WTC11 (cell line): ENCODE results near the gene SNTB2. TPM values are rescaled to one million over a fixed set of nuclear protein-coding genes. Genes with fewer than 3 reads are reported as not detected.

ENCODE experiments used
- ATAC-seq: fragments of 200-7000 bp; cut with Tn5 transposase; 2 replicates; pipeline ENCODE4 v1.10.0; 2021; ENCODE audit warnings: mild to moderate bottlenecking, moderate library complexity
- CTCF ChIA-PET: fragments of 300-600 bp; sonication (Branson Sonifier 250); formaldehyde crosslinking; loops from one replicate; lab custom pipeline; 2021; ENCODE audit warnings: antibody characterized with exemption; lab: Charles Lee
- POLR2A ChIA-PET: fragments of 350-600 bp; sonication (Branson Sonifier 250); formaldehyde crosslinking; loops from one replicate; lab custom pipeline; 2021; ENCODE audit warnings: antibody characterized with exemption; lab: Charles Lee
- DNase-seq: peaks from one replicate; pipeline ENCODE4 v3.0.0; 2021; ENCODE audit warnings: low spot score
- H3K27ac Mint-ChIP-seq: 2 replicates; pipeline ENCODE4 v1.8.0; 2021; ENCODE audit warnings: mixed read lengths
- H3K27me3 Mint-ChIP-seq: 2 replicates; pipeline ENCODE4 v1.8.0; 2021; ENCODE audit warnings: low read depth, mild to moderate bottlenecking, moderate library complexity, mixed read lengths
- H3K36me3 Mint-ChIP-seq: 2 replicates; pipeline ENCODE4 v1.8.0; 2021; ENCODE audit warnings: mixed read lengths
- H3K4me1 Mint-ChIP-seq: 2 replicates; pipeline ENCODE4 v1.8.0; 2022; ENCODE audit warnings: mixed read lengths
- H3K4me3 Mint-ChIP-seq: 2 replicates; pipeline ENCODE4 v1.8.0; 2021; ENCODE audit warnings: mild to moderate bottlenecking, moderate library complexity, mixed read lengths
- H3K9me3 Mint-ChIP-seq: 2 replicates; pipeline ENCODE4 v1.8.0; 2021; ENCODE audit warnings: mixed read lengths
- FOXK1 ChIP-seq: sonication (generic); formaldehyde crosslinking; IDR thresholded peaks from 2 replicates; pipeline ENCODE4 v1.8.0; 2022; ENCODE audit warnings: mild to moderate bottlenecking, moderate library complexity, missing genetic modification reagents
- FOXP1 ChIP-seq: sonication (generic); formaldehyde crosslinking; IDR thresholded peaks from 2 replicates; pipeline ENCODE4 v1.8.0; 2022; ENCODE audit warnings: missing genetic modification reagents, mild to moderate bottlenecking, moderate library complexity, borderline replicate concordance
- IRF2 ChIP-seq: sonication (generic); formaldehyde crosslinking; IDR thresholded peaks from 2 replicates; pipeline ENCODE4 v1.8.0; 2022; ENCODE audit warnings: low read depth, missing genetic modification reagents, borderline replicate concordance
- NFYB ChIP-seq: sonication (generic); formaldehyde crosslinking; conservative IDR thresholded peaks from 2 replicates; pipeline ENCODE4 v1.8.0; 2022; ENCODE audit warnings: low read depth, missing genetic modification reagents
- NR1H2 ChIP-seq: sonication (generic); formaldehyde crosslinking; IDR thresholded peaks from 2 replicates; pipeline ENCODE4 v1.9.0; 2021; ENCODE audit warnings: mild to moderate bottlenecking, moderate library complexity, missing genetic modification reagents
- PRRX2 ChIP-seq: fragments of 250-450 bp; sonication (Bioruptor Pico); IDR thresholded peaks from 2 replicates; pipeline ENCODE4 v1.8.0; 2021; ENCODE audit warnings: mild to moderate bottlenecking
- TEAD1 ChIP-seq: sonication (generic); formaldehyde crosslinking; IDR thresholded peaks from 2 replicates; pipeline ENCODE4 v1.8.0; 2022; ENCODE audit warnings: mild to moderate bottlenecking, missing genetic modification reagents
- TEAD4 ChIP-seq: sonication (generic); formaldehyde crosslinking; IDR thresholded peaks from 2 replicates; pipeline ENCODE4 v1.8.0; 2022; ENCODE audit warnings: mild to moderate bottlenecking, missing genetic modification reagents
- TP53 ChIP-seq: sonication (generic); formaldehyde crosslinking; IDR thresholded peaks from 2 replicates; pipeline ENCODE4 v1.8.1; 2023; ENCODE audit warnings: mild to moderate bottlenecking, missing genetic modification reagents
- ZNF263 ChIP-seq: sonication (generic); formaldehyde crosslinking; IDR thresholded peaks from 2 replicates; pipeline ENCODE4 v1.8.1; 2022; ENCODE audit warnings: low read depth, mild to moderate bottlenecking, moderate library complexity, missing genetic modification reagents
- ZNF671 ChIP-seq: fragments of 250-450 bp; sonication (Bioruptor Pico); IDR thresholded peaks from 2 replicates; pipeline ENCODE4 v1.8.0; 2021; ENCODE audit warnings: mild to moderate bottlenecking
- total RNA-seq: library from RNA; stranded (reverse); gene quantifications from 3 replicates; pipeline ENCODE4 v1.2.3, GENCODE V29; 2021
- TF ChIP-seq, protein P1 (sequence below): fragments of 250-450 bp; sonication (Bioruptor Pico); IDR thresholded peaks from 2 replicates; pipeline ENCODE4 v2.1.2; 2022; ENCODE audit warnings: mild to moderate bottlenecking, moderate library complexity
- TF ChIP-seq, protein P2 (sequence below): sonication (generic); formaldehyde crosslinking; IDR thresholded peaks from 2 replicates; pipeline ENCODE4 v1.8.1; 2023; ENCODE audit warnings: mild to moderate bottlenecking, missing genetic modification reagents, moderate library complexity
- TF ChIP-seq, protein P3 (sequence below): sonication (generic); formaldehyde crosslinking; IDR thresholded peaks from 2 replicates; pipeline ENCODE4 v1.8.1; 2022; ENCODE audit warnings: low read depth, mild to moderate bottlenecking, moderate library complexity, missing genetic modification reagents, borderline replicate concordance
- TF ChIP-seq, protein P4 (sequence below): fragments of 250-450 bp; sonication (Bioruptor Pico); IDR thresholded peaks from 2 replicates; pipeline ENCODE4 v1.9.0; 2021; ENCODE audit warnings: mild to moderate bottlenecking
- TF ChIP-seq, protein P5 (sequence below): sonication (generic); formaldehyde crosslinking; IDR thresholded peaks from 2 replicates; pipeline ENCODE4 v1.8.0; 2023; ENCODE audit warnings: missing genetic modification reagents, mild to moderate bottlenecking, borderline replicate concordance
- TF ChIP-seq, protein P6 (sequence below): sonication (generic); formaldehyde crosslinking; IDR thresholded peaks from 2 replicates; pipeline ENCODE4 v1.8.0; 2022; ENCODE audit warnings: mild to moderate bottlenecking, missing genetic modification reagents

SNTB2 gene
- total RNA-seq, 1 experiment from 2014 or later, result 23.7 TPM

DNA sequence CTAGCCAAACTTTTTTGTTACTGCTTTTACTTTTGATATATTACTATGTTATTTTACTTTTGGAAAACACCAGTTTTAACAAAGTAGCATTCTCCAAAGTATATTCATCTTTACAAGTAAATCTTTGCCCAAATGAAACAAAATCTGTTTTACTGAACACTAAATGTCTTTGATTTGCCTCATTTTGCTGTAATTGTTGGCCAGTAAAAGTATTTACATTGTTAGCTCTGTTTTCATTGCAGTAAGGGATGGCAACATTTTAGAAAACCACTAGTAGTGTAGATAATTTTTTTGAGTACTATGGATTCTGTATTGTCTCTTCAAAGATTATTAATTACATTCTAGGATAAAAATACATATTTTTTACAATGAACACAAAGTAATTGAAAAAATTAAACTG lies 10.6 kb downstream of the SNTB2 start:
- H3K9me3 Mint-ChIP-seq, result no peaks in the 10 kb centered on the region
- ATAC-seq (no peak), DNase-seq (no peak)
- POLR2A ChIA-PET, result no interaction called here
- no peaks in the 10 kb centered on the region; the same call in 1 of the 2 replicates for H3K4me1 Mint-ChIP-seq
- TF ChIP-seq FOXP1 (CRISPR knock-in tag) (no peak), FOXK1 (CRISPR knock-in tag) (no peak), TEAD4 (no peak), TEAD1 (CRISPR knock-in tag) (no peak), TP53 (CRISPR knock-in tag) (no peak), IRF2 (CRISPR knock-in tag) (no peak), PRRX2 (no peak), ZNF671 (CRISPR knock-in tag) (no peak), NFYB (CRISPR knock-in tag) (no peak), NR1H2 (CRISPR knock-in tag) (no peak), ZNF263 (CRISPR knock-in tag) (no peak)
- TF ChIP-seq, protein P1, sequence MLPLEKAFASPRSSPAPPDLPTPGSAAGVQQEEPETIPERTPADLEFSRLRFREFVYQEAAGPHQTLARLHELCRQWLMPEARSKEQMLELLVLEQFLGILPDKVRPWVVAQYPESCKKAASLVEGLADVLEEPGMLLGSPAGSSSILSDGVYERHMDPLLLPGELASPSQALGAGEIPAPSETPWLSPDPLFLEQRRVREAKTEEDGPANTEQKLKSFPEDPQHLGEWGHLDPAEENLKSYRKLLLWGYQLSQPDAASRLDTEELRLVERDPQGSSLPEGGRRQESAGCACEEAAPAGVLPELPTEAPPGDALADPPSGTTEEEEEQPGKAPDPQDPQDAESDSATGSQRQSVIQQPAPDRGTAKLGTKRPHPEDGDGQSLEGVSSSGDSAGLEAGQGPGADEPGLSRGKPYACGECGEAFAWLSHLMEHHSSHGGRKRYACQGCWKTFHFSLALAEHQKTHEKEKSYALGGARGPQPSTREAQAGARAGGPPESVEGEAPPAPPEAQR (CRISPR knock-in tag), result no peak
- TF ChIP-seq, protein P2, sequence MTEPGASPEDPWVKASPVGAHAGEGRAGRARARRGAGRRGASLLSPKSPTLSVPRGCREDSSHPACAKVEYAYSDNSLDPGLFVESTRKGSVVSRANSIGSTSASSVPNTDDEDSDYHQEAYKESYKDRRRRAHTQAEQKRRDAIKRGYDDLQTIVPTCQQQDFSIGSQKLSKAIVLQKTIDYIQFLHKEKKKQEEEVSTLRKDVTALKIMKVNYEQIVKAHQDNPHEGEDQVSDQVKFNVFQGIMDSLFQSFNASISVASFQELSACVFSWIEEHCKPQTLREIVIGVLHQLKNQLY (CRISPR knock-in tag), result no peak
- TF ChIP-seq, protein P3, sequence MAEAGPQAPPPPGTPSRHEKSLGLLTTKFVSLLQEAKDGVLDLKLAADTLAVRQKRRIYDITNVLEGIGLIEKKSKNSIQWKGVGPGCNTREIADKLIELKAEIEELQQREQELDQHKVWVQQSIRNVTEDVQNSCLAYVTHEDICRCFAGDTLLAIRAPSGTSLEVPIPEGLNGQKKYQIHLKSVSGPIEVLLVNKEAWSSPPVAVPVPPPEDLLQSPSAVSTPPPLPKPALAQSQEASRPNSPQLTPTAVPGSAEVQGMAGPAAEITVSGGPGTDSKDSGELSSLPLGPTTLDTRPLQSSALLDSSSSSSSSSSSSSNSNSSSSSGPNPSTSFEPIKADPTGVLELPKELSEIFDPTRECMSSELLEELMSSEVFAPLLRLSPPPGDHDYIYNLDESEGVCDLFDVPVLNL (CRISPR knock-in tag), result no peak
- TF ChIP-seq, protein P4, sequence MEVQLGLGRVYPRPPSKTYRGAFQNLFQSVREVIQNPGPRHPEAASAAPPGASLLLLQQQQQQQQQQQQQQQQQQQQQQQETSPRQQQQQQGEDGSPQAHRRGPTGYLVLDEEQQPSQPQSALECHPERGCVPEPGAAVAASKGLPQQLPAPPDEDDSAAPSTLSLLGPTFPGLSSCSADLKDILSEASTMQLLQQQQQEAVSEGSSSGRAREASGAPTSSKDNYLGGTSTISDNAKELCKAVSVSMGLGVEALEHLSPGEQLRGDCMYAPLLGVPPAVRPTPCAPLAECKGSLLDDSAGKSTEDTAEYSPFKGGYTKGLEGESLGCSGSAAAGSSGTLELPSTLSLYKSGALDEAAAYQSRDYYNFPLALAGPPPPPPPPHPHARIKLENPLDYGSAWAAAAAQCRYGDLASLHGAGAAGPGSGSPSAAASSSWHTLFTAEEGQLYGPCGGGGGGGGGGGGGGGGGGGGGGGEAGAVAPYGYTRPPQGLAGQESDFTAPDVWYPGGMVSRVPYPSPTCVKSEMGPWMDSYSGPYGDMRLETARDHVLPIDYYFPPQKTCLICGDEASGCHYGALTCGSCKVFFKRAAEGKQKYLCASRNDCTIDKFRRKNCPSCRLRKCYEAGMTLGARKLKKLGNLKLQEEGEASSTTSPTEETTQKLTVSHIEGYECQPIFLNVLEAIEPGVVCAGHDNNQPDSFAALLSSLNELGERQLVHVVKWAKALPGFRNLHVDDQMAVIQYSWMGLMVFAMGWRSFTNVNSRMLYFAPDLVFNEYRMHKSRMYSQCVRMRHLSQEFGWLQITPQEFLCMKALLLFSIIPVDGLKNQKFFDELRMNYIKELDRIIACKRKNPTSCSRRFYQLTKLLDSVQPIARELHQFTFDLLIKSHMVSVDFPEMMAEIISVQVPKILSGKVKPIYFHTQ, result no peak
- TF ChIP-seq, protein P5, sequence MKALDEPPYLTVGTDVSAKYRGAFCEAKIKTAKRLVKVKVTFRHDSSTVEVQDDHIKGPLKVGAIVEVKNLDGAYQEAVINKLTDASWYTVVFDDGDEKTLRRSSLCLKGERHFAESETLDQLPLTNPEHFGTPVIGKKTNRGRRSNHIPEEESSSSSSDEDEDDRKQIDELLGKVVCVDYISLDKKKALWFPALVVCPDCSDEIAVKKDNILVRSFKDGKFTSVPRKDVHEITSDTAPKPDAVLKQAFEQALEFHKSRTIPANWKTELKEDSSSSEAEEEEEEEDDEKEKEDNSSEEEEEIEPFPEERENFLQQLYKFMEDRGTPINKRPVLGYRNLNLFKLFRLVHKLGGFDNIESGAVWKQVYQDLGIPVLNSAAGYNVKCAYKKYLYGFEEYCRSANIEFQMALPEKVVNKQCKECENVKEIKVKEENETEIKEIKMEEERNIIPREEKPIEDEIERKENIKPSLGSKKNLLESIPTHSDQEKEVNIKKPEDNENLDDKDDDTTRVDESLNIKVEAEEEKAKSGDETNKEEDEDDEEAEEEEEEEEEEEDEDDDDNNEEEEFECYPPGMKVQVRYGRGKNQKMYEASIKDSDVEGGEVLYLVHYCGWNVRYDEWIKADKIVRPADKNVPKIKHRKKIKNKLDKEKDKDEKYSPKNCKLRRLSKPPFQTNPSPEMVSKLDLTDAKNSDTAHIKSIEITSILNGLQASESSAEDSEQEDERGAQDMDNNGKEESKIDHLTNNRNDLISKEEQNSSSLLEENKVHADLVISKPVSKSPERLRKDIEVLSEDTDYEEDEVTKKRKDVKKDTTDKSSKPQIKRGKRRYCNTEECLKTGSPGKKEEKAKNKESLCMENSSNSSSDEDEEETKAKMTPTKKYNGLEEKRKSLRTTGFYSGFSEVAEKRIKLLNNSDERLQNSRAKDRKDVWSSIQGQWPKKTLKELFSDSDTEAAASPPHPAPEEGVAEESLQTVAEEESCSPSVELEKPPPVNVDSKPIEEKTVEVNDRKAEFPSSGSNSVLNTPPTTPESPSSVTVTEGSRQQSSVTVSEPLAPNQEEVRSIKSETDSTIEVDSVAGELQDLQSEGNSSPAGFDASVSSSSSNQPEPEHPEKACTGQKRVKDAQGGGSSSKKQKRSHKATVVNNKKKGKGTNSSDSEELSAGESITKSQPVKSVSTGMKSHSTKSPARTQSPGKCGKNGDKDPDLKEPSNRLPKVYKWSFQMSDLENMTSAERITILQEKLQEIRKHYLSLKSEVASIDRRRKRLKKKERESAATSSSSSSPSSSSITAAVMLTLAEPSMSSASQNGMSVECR (CRISPR knock-in tag), result no peak
- TF ChIP-seq, protein P6, sequence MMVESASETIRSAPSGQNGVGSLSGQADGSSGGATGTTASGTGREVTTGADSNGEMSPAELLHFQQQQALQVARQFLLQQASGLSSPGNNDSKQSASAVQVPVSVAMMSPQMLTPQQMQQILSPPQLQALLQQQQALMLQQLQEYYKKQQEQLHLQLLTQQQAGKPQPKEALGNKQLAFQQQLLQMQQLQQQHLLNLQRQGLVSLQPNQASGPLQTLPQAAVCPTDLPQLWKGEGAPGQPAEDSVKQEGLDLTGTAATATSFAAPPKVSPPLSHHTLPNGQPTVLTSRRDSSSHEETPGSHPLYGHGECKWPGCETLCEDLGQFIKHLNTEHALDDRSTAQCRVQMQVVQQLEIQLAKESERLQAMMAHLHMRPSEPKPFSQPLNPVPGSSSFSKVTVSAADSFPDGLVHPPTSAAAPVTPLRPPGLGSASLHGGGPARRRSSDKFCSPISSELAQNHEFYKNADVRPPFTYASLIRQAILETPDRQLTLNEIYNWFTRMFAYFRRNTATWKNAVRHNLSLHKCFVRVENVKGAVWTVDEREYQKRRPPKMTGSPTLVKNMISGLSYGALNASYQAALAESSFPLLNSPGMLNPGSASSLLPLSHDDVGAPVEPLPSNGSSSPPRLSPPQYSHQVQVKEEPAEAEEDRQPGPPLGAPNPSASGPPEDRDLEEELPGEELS (CRISPR knock-in tag), result no peak
- no peak overlapping the region for H3K27ac Mint-ChIP-seq
- H3K27me3 Mint-ChIP-seq, result no peaks in the 10 kb centered on the region
- CTCF ChIA-PET, result no interaction called here
- no peak overlapping the region for H3K4me3 Mint-ChIP-seq
- no peaks in the 10 kb centered on the region for H3K36me3 Mint-ChIP-seq
